Measurements from ENCODE around the gene PVRIG. TPM values are rescaled to one million over a fixed set of nuclear protein-coding genes. Genes with fewer than 3 reads are reported as not detected.

The PVRIG gene
- total RNA-seq, 1 experiment from 2014 or later, result 0.70 TPM

DNA sequence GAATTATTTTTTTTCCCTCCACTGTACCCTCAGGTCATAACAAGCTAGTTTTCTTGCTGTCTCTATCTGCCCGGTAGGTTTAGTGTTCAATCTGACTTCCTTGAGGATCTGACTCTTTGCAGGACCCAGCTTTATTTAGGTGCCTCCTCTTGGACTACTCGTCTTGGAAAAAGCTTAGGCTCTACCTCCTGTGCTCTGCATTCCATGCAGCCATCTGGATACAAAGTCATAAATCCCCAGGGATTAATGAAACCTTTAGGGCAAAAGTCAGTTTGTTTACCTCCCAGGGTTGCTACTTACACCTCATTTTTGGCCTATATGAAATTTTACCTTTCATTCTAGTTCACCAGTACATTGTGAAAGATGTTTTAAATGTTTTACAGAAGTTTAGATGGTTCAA is 34.0 kb upstream of the PVRIG start:
- Histone ChIP-seq H3K79me1 (ENCODE audit: insufficient read depth, low read depth, low read length, poor library complexity, severe bottlenecking) (no peaks in the 10 kb centered on the region), H2BK12ac (ENCODE audit: insufficient read length, low read depth, low read length) (no peak overlapping the region), H2BK20ac (ENCODE audit: low read depth, low read length, poor library complexity, severe bottlenecking) (no peak overlapping the region), H2BK120ac (ENCODE audit: low read depth, low read length, poor library complexity, severe bottlenecking) (no peak overlapping the region), H3K9me3 (ENCODE audit: control insufficient read depth, low read depth, low read length) (no peaks in the 10 kb centered on the region), H3K56ac (ENCODE audit: insufficient read length, low read depth, low read length) (no peak overlapping the region), H3K23ac (ENCODE audit: insufficient read length, low read depth, low read length) (no peak overlapping the region), H2BK15ac (ENCODE audit: low read depth, low read length) (no peak overlapping the region), H3K4me2 (ENCODE audit: insufficient read depth, insufficient read length, low read length) (no peak overlapping the region), H2AFZ (ENCODE audit: low read length) (no peak overlapping the region), H4K20me1 (ENCODE audit: control insufficient read depth, insufficient read depth, insufficient read length) (no peaks in the 10 kb centered on the region), H3T11ph (ENCODE audit: low read length) (no peak overlapping the region), H3K27ac (ENCODE audit: insufficient read length, low read depth, low read length) (no peak overlapping the region), H4K5ac (ENCODE audit: insufficient read length, low read depth, low read length) (no peak overlapping the region), H3K9ac (ENCODE audit: extremely low read depth, insufficient read length, low read length) (no peak overlapping the region), H2AK5ac (ENCODE audit: insufficient read length, low read length) (no peak overlapping the region), H3K27me3 (ENCODE audit: insufficient read depth, low read length) (no peaks in the 10 kb centered on the region), H3K18ac (ENCODE audit: insufficient read length, low read depth, low read length) (no peak overlapping the region), H3K79me2 (ENCODE audit: insufficient read depth, low read length) (no peaks in the 10 kb centered on the region), H3K4me1 (ENCODE audit: insufficient read depth, low read length) (no peaks in the 10 kb centered on the region), H2BK5ac (ENCODE audit: insufficient read length, low read length) (no peak overlapping the region), H3K4ac (ENCODE audit: low read depth, low read length) (no peak overlapping the region), H4K8ac (replicated peaks; ENCODE audit: insufficient read length, low read depth, low read length) (no peak overlapping the region), H3K14ac (ENCODE audit: insufficient read depth, low read length) (no peak overlapping the region), H3K23me2 (ENCODE audit: insufficient read length, low read depth, low read length, poor library complexity, severe bottlenecking) (no peaks in the 10 kb centered on the region), H4K91ac (ENCODE audit: insufficient read length, low read depth, low read length) (no peak overlapping the region)
- H3K4me3 Mint-ChIP-seq, result no peak overlapping the region
- no peaks in the 10 kb centered on the region for H3K9me3 Mint-ChIP-seq
- H3K27ac Mint-ChIP-seq, result no peak overlapping the region
- DNase-seq, result no peak
- peaks cover 17 to 19% of the 10 kb centered on the region in 2 experiments for H3K4me1 Mint-ChIP-seq
- WGBS (ENCODE audit: extremely low coverage, insufficient read length, low lambda C conversion rate), result no CpG with 5 or more reads among the region's 2 CpGs
- H3K27me3 Mint-ChIP-seq (ENCODE audit: low read depth), result peaks cover 16% of the 10 kb centered on the region
- TF ChIP-seq, protein P1, sequence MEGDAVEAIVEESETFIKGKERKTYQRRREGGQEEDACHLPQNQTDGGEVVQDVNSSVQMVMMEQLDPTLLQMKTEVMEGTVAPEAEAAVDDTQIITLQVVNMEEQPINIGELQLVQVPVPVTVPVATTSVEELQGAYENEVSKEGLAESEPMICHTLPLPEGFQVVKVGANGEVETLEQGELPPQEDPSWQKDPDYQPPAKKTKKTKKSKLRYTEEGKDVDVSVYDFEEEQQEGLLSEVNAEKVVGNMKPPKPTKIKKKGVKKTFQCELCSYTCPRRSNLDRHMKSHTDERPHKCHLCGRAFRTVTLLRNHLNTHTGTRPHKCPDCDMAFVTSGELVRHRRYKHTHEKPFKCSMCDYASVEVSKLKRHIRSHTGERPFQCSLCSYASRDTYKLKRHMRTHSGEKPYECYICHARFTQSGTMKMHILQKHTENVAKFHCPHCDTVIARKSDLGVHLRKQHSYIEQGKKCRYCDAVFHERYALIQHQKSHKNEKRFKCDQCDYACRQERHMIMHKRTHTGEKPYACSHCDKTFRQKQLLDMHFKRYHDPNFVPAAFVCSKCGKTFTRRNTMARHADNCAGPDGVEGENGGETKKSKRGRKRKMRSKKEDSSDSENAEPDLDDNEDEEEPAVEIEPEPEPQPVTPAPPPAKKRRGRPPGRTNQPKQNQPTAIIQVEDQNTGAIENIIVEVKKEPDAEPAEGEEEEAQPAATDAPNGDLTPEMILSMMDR (conservative IDR thresholded peaks at IDR 0.05), result no peak
- H3K36me3 Mint-ChIP-seq (ENCODE audit: insufficient read depth in 1 of 3, low read depth in 3 of 3), result no peaks in the 10 kb centered on the region

All from H9 (cell line).